CD4-positive, CD25-positive, alpha-beta regulatory T cell (primary cell): ENCODE data around the gene OR4F6. TPM values are rescaled to one million over a fixed set of nuclear protein-coding genes. Genes with fewer than 3 reads are reported as not detected.
A peak's percentile ranks its signal among the peaks of the same experiment; 100 is the strongest.
"Not testable (repeated sequence)": the region's sequence is repeated elsewhere in the genome, so short reads cannot be mapped to it uniquely, and the experiment has no call there.

Source experiments
- ATAC-seq, 2 donors: fragments of 150-1000 bp; cut with Tn5 transposase; one replicate each; pipeline ENCODE4 v1.10.0; 2021; ENCODE audit warnings: low read depth in 2 of 2, moderate number of reproducible peaks in 2 of 2, moderate library complexity in 1 of 2
- DNase-seq, 3 donors: peaks; one replicate each; pipeline versions ENCODE4 v3.0.0 to v3.0.0-alpha.2; 2012 to 2022; ENCODE audit warnings: mixed read lengths in 1 of 3
- H3K27ac ChIP-seq: one replicate; pipeline ENCODE4 v1.7.0; 2013; ENCODE audit warnings: mild to moderate bottlenecking, low read length; ENCODE audit not compliant: insufficient read depth, poor library complexity, severe bottlenecking
- H3K27me3 ChIP-seq: one replicate; pipeline ENCODE4 v1.7.0; 2013; ENCODE audit warnings: low read length; ENCODE audit not compliant: control insufficient read depth, insufficient read depth
- H3K36me3 ChIP-seq: one replicate; pipeline ENCODE4 v1.7.0; 2013; ENCODE audit warnings: mild to moderate bottlenecking, low read length, moderate library complexity; ENCODE audit not compliant: control insufficient read depth, insufficient read depth
- H3K4me1 ChIP-seq: 2 replicates; pipeline ENCODE4 v1.7.0; 2013; ENCODE audit warnings: mild to moderate bottlenecking, low read length; ENCODE audit not compliant: insufficient read depth, control insufficient read depth, poor library complexity, severe bottlenecking
- H3K4me3 ChIP-seq: one replicate; pipeline ENCODE4 v1.7.0; 2013; ENCODE audit warnings: low read depth, mild to moderate bottlenecking, low read length, moderate library complexity
- H3K9me3 ChIP-seq, 2 experiments: 1 replicate in 1 of 2; 2 replicates in 1 of 2; pipeline ENCODE4 v1.7.0; 2013; ENCODE audit warnings: low read length in 2 of 2, mild to moderate bottlenecking in 1 of 2, moderate library complexity in 1 of 2; ENCODE audit not compliant: control insufficient read depth in 2 of 2
- H3K27ac Mint-ChIP-seq, 3 donors: one replicate each; pipeline ENCODE4 v1.8.0; 2020 to 2022; ENCODE audit warnings: mild to moderate bottlenecking in 3 of 3, mixed read lengths in 3 of 3, moderate library complexity in 2 of 3
- H3K27me3 Mint-ChIP-seq: one replicate; pipeline ENCODE4 v1.8.0; 2022; ENCODE audit warnings: mild to moderate bottlenecking, mixed read lengths
- H3K36me3 Mint-ChIP-seq: one replicate; pipeline ENCODE4 v1.8.0; 2020; ENCODE audit warnings: mixed read lengths
- H3K4me1 Mint-ChIP-seq, 4 donors: one replicate each; pipeline ENCODE4 v1.8.0; 2020 to 2022; ENCODE audit warnings: mixed read lengths in 4 of 4, mild to moderate bottlenecking in 1 of 4
- H3K4me3 Mint-ChIP-seq, 4 donors: one replicate each; pipeline ENCODE4 v1.8.0; 2020 to 2022; ENCODE audit warnings: mild to moderate bottlenecking in 4 of 4, mixed read lengths in 4 of 4, moderate library complexity in 3 of 4
- H3K9me3 Mint-ChIP-seq, 7 donors: one replicate each; pipeline ENCODE4 v1.8.0; 2020 to 2022; ENCODE audit warnings: mixed read lengths in 7 of 7, mild to moderate bottlenecking in 3 of 7, moderate library complexity in 2 of 7
- polyA plus RNA-seq, 4 donors: library from polyadenylated mRNA; unstranded; fragments of 300-500 nt; fragmentation: Illumina TruSeq; gene quantifications; one replicate each; pipeline ENCODE4 v1.2.3, GENCODE V29; 2021
- total RNA-seq: library from RNA; stranded (reverse); gene quantifications from one replicate; pipeline ENCODE4 v1.2.3, GENCODE V29; 2022

Gene OR4F6
- not detected for total RNA-seq
- polyA plus RNA-seq = not detected

GRCh38 chr15:101803209-101803608, at the start of gene OR4F6:
TSS of gene OR4F6 (plus strand) at chr15:101803509. CDS start at chr15:101805720, 2,211 bp downstream.
- no peaks in the 10 kb centered on the region for H3K36me3 ChIP-seq
- Mint-ChIP-seq H3K4me3 (no peak within 1 kb of the TSS), H3K36me3 (no peaks in the 10 kb centered on the region), H3K4me1 (no peaks in the 10 kb centered on the region), H3K9me3 (peaks cover 0 to 2% (median 0%) of the 10 kb centered on the region in 7 donors), H3K27me3 (peaks cover 14% of the 10 kb centered on the region), H3K27ac (peak within 1 kb of the TSS in 1 of 3 donors; percentile 27)
- H3K27ac ChIP-seq = no peak within 1 kb of the TSS
- H3K4me1 ChIP-seq = no peaks in the 10 kb centered on the region
- ATAC-seq (no peak), DNase-seq (no peak)
- H3K9me3 ChIP-seq = no peaks in the 10 kb centered on the region
- no peak within 1 kb of the TSS for H3K4me3 ChIP-seq
- peaks cover 2% of the 10 kb centered on the region for H3K27me3 ChIP-seq

DNA sequence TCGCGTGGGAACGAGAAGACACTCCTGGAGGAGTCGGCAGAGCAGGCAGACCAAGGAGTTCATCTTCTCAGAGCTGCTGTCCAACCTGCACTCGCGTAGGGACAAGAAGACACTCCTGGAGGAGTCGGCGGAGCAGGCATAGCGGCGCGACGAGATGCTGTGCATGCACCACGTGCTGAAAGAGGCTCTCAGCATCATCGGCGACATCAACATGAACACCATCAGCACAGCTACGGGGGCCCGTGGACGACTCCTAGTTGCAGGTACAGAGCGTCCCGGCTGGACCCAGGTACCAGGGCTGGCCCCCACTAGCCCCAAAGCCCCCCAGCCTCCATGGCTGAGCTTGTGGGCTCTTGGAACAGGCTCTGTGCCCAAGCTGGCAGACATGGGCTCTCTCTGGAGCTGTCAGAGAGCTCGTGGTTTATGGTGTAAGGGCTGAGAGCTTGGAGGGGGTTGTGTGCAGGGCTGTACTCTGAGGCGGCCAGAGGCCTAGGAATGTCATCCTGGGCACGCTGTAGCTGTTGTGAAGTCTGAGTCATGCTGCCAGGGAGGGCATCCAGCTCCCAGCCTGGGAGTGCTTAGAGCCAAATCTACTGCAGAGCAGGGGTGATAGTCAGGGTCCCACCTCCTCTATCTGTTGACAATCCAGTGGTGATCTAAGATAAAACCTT, 38.5 kb upstream of the OR4F6 start:
- not testable (repeated sequence) for H3K4me3 ChIP-seq, H3K4me3 Mint-ChIP-seq, H3K36me3 Mint-ChIP-seq, H3K4me1 Mint-ChIP-seq, H3K27ac ChIP-seq, DNase-seq, H3K4me1 ChIP-seq, ATAC-seq, H3K36me3 ChIP-seq, H3K9me3 ChIP-seq, H3K9me3 Mint-ChIP-seq, H3K27me3 ChIP-seq, H3K27me3 Mint-ChIP-seq, H3K27ac Mint-ChIP-seq

GRCh38 chr15:101765340-101765671, 38.0 kb upstream of the OR4F6 start:
- not testable (repeated sequence) for ATAC-seq, H3K36me3 Mint-ChIP-seq, H3K9me3 ChIP-seq, H3K36me3 ChIP-seq, H3K4me3 ChIP-seq, H3K4me1 Mint-ChIP-seq, H3K27ac ChIP-seq, H3K27me3 ChIP-seq, H3K4me1 ChIP-seq, H3K4me3 Mint-ChIP-seq, H3K9me3 Mint-ChIP-seq, H3K27ac Mint-ChIP-seq, DNase-seq, H3K27me3 Mint-ChIP-seq

DNA sequence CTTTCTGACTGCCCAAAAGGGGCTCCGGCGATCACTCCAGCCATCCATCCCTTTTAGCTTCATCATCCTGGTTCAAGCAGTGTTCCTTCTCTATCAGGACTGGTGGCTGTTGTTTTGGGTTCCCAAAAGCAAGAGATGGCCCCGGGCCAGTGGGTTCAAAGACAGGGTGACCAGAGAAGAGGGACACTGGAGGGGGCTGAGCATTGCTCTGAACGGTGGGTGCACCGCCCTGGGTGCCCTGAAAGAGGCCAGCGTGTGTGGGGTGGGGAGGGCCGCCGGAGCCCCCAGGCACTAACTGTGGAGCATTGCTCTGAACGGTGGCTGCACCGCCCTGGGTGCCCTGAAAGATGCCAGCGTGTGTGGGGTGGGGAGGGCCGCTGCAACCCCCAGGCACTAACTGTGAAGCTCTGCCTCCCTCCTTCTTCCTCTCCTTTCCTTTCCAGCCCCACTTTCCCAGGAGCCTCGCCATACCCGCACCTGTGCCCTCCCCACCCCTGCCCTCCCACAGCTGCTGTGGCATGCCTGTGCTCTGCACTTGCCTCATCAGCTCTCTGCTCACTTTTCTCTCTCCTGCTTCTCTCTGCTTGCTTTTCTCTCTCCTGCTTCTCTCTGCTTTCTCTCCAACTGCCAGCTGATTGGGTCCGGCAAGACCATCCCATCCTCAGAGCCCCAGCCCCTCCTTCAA, 37.4 kb upstream of the OR4F6 start:
- no peaks in the 10 kb centered on the region for H3K27me3 ChIP-seq
- Mint-ChIP-seq H3K27ac (no peak overlapping the region), H3K4me3 (no peak overlapping the region), H3K4me1 (peaks cover 0 to 2% (median 0%) of the 10 kb centered on the region in 4 donors), H3K9me3 (peaks cover 0 to 2% (median 0%) of the 10 kb centered on the region in 7 donors), H3K27me3 (no peaks in the 10 kb centered on the region), H3K36me3 (no peaks in the 10 kb centered on the region)
- H3K27ac ChIP-seq = no peak overlapping the region
- H3K4me1 ChIP-seq = no peaks in the 10 kb centered on the region
- H3K36me3 ChIP-seq = no peaks in the 10 kb centered on the region
- no peaks in the 10 kb centered on the region for H3K9me3 ChIP-seq
- H3K4me3 ChIP-seq = no peak overlapping the region
- DNase-seq (no peak), ATAC-seq (no peak)

DNA sequence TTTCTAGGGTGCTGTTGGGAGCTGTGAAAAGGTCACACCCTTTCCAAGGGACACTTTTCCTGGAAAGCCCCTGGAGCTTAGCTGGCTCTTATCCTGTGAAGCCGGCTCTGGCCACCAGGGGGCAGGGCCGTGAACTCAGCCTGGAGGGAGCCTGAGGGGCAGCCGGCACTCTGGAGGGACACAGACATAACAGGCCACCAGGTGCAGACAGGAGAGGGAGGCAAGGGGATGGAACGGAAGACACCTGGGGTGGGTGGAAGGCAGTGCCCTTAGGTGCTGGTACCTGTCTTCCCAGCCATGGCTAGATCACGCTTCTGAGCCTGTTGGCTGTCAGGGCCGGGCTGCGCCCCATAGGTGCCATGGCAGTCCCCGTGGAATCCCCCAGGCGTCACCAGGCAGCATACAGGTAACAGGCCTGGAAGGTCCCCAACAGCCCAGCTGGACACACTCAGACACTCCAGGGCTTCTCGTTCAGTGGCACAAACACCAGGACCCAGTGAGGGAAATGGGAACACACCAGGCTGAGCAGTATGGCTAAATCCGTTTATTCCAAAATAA, 36.1 kb upstream of the OR4F6 start:
- not testable (repeated sequence) for H3K4me3 ChIP-seq, H3K36me3 ChIP-seq, H3K4me1 ChIP-seq, H3K36me3 Mint-ChIP-seq, H3K27me3 Mint-ChIP-seq, H3K4me1 Mint-ChIP-seq, H3K27me3 ChIP-seq, H3K9me3 Mint-ChIP-seq, H3K27ac Mint-ChIP-seq, H3K9me3 ChIP-seq, H3K4me3 Mint-ChIP-seq, H3K27ac ChIP-seq, ATAC-seq, DNase-seq

DNA sequence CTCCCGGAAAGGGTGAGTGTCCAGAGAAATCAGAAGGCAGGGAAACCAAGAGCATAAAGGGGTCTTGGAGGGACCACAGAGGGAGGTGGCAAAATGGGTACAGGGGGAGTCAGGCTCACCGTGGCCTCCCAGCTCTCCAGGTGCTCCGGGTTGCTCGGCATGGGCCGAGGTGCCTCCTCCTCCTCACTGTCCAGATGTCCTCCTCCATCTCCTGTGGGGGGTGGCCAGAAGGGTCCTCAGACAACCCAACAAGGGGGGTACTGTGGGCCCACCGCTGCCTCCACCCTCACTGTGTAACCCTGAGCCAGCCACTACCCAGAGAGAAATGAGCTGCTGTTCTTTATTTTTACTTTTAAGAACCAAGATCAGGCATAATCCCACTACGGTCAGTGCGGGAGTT, 30.4 kb upstream of the OR4F6 start:
- no peaks in the 10 kb centered on the region for H3K27me3 ChIP-seq
- H3K27ac ChIP-seq = no peak overlapping the region
- Mint-ChIP-seq H3K27ac (no peak overlapping the region), H3K36me3 (peaks cover 4% of the 10 kb centered on the region), H3K9me3 (peaks cover 0 to 1% (median 0%) of the 10 kb centered on the region in 7 donors), H3K4me1 (no peaks in the 10 kb centered on the region), H3K4me3 (no peak overlapping the region), H3K27me3 (no peaks in the 10 kb centered on the region)
- no peaks in the 10 kb centered on the region for H3K4me1 ChIP-seq
- no peaks in the 10 kb centered on the region for H3K9me3 ChIP-seq
- H3K4me3 ChIP-seq = no peak overlapping the region
- no peak for ATAC-seq
- DNase-seq = no peak
- no peaks in the 10 kb centered on the region for H3K36me3 ChIP-seq

GRCh38 chr15:101773496-101774100, 29.7 kb upstream of the OR4F6 start:
- H3K27me3 Mint-ChIP-seq = no peaks in the 10 kb centered on the region
- peaks cover 4% of the 10 kb centered on the region for H3K36me3 Mint-ChIP-seq
- no peaks in the 10 kb centered on the region for H3K4me1 ChIP-seq
- DNase-seq (peak in 1 of 3 donors; percentile 7), ATAC-seq (no peak)
- no peaks in the 10 kb centered on the region for H3K4me1 Mint-ChIP-seq
- peaks cover 0 to 1% (median 0%) of the 10 kb centered on the region in 7 donors for H3K9me3 Mint-ChIP-seq
- no peak overlapping the region for H3K27ac ChIP-seq
- H3K36me3 ChIP-seq = no peaks in the 10 kb centered on the region
- H3K27me3 ChIP-seq = no peaks in the 10 kb centered on the region
- no peaks in the 10 kb centered on the region for H3K9me3 ChIP-seq
- H3K27ac Mint-ChIP-seq = no peak overlapping the region
- no peak overlapping the region for H3K4me3 ChIP-seq
- H3K4me3 Mint-ChIP-seq = no peak overlapping the region
